Peyer's patch (tissue), 4 donors: ENCODE data around the gene GTSE1.

ENCODE experiments used
- POLR2A ChIP-seq, 2 donors: fragments of 450-650 bp; IDR thresholded peaks; one replicate each; pipeline ENCODE4 v1.5.1; 2017; ENCODE audit warnings: antibody characterized with exemption in 2 of 2, mild to moderate bottlenecking in 2 of 2, moderate library complexity in 2 of 2
- TF ChIP-seq, protein P1 (sequence below), 6 experiments: fragments of 450-650 bp in 4 of 6; fragments of 200-600 bp in 2 of 6; sonication (generic) in 1 of 6; IDR thresholded peaks; one replicate each; pipeline ENCODE4 v1.5.1; 2017 to 2019; ENCODE audit warnings: antibody characterized with exemption in 6 of 6, mild to moderate bottlenecking in 3 of 6, moderate library complexity in 1 of 6

DNA sequence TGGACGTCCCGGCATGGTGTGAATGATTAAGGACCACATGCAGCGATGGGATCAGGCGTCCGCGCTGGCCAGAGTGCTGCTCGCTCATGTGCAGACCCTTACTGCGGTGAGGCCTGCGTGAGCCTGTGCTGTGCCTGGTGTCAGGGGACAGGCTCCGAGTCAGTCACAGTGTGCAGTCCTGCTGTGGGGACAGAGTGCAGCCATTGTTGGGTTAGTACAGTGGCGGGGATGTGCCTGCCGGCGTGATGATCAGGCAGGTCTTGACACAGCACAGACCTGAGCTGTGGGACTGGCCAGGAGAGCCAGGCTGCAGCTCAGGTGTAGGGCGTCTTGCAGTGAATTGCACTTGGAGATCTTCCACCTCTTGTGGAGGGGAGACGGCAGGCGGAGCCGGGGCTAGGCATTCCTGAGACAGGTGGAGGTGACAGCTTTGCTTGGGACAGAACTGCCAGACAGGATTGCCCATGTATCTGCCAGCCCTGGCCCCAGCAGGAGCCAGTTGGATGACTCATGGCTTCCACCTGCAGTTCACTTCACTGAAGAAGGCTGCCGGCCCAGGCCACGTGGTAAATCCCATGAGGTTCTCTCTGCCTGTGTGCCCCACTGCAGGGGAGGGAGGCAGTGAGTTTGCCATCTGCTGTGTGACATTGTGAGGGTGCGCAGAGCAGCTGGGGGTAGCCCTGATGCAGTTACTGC lies 56.2 kb downstream of the GTSE1 start:
- TF ChIP-seq, protein P1, sequence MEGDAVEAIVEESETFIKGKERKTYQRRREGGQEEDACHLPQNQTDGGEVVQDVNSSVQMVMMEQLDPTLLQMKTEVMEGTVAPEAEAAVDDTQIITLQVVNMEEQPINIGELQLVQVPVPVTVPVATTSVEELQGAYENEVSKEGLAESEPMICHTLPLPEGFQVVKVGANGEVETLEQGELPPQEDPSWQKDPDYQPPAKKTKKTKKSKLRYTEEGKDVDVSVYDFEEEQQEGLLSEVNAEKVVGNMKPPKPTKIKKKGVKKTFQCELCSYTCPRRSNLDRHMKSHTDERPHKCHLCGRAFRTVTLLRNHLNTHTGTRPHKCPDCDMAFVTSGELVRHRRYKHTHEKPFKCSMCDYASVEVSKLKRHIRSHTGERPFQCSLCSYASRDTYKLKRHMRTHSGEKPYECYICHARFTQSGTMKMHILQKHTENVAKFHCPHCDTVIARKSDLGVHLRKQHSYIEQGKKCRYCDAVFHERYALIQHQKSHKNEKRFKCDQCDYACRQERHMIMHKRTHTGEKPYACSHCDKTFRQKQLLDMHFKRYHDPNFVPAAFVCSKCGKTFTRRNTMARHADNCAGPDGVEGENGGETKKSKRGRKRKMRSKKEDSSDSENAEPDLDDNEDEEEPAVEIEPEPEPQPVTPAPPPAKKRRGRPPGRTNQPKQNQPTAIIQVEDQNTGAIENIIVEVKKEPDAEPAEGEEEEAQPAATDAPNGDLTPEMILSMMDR (IDR thresholded peaks at IDR 0.05) = no peak
- no peak for TF ChIP-seq POLR2A (IDR thresholded peaks at IDR 0.05)
